ENCODE results near the gene SEMA3G.

The SEMA3G gene
- total RNA-seq = 8.7 to 19.8 reads per million in 2 donors

- DNase-seq = peak; percentile 38 to 86 (median 71)
These were observed at the start of gene SEMA3G for GRCh38 chr3:52444860-52445793. SEMA3G (minus strand) TSS chr3:52445103; CDS start chr3:52445027, 76 bp downstream.

GRCh38 chr3:52494445-52494844 is 49.5 kb upstream of the SEMA3G start:
- DNase-seq = no peak

- DNase-seq = no peak
These were observed 48.5 kb upstream of the SEMA3G start for GRCh38 chr3:52493232-52494017.

- DNase-seq = no peak
These were observed 47.2 kb upstream of the SEMA3G start for GRCh38 chr3:52492059-52492458.

- DNase-seq = no peak
These were observed 46.1 kb upstream of the SEMA3G start for GRCh38 chr3:52490939-52491526.

GRCh38 chr3:52490035-52490938 is 45.4 kb upstream of the SEMA3G start:
- DNase-seq = no peak

GRCh38 chr3:52489453-52489852 is 44.5 kb upstream of the SEMA3G start:
- DNase-seq = no peak

GRCh38 chr3:52488746-52489145 is 43.8 kb upstream of the SEMA3G start:
- DNase-seq = no peak

- DNase-seq = no peak
These were observed 43.1 kb upstream of the SEMA3G start for GRCh38 chr3:52487788-52488691.

- DNase-seq = no peak
These were observed 42.3 kb upstream of the SEMA3G start for GRCh38 chr3:52487050-52487787.

- no peak for DNase-seq
These were observed 40.0 kb upstream of the SEMA3G start for GRCh38 chr3:52484680-52485461.

GRCh38 chr3:52483577-52484381 is 38.9 kb upstream of the SEMA3G start:
- no peak for DNase-seq

GRCh38 chr3:52483081-52483480 is 38.2 kb upstream of the SEMA3G start:
- DNase-seq = no peak

GRCh38 chr3:52481819-52482521 is 37.1 kb upstream of the SEMA3G start:
- DNase-seq = peak in 1 of 5 experiments; percentile 11

GRCh38 chr3:52480768-52481715 is 36.1 kb upstream of the SEMA3G start:
- no peak for DNase-seq

GRCh38 chr3:52479877-52480575 is 35.1 kb upstream of the SEMA3G start:
- DNase-seq = no peak
